Caco-2 (cell line): ENCODE measurements around the gene APMAP. TPM values are rescaled to one million over a fixed set of nuclear protein-coding genes. Genes with fewer than 3 reads are reported as not detected.

Experiments
- BruUV-seq: library from RNA; stranded (reverse); fragments of 400-500 nt; replicated peaks from 2 replicates; lab custom pipeline; 2021; lab: Mats Ljungman, UMichigan
- CTCF ChIA-PET: fragments of 300-600 bp; sonication (Branson Sonifier 250); formaldehyde crosslinking; loops from one replicate; lab custom pipeline; 2022; ENCODE audit warnings: antibody characterized with exemption; lab: Charles Lee
- POLR2A ChIA-PET: fragments of 300-600 bp; sonication (Branson Sonifier 250); formaldehyde crosslinking; loops from one replicate; lab custom pipeline; 2022; ENCODE audit warnings: antibody characterized with exemption; lab: Charles Lee
- DNase-seq, 2 experiments: peaks; one replicate each; pipeline versions ENCODE4 v3.0.0 to v3.0.0-alpha.2; 2020 to 2022
- H3K27me3 ChIP-seq: replicated peaks from 2 replicates; pipeline ENCODE4 v1.6.0; 2011; ENCODE audit warnings: low read length; ENCODE audit not compliant: control insufficient read depth, insufficient read depth
- H3K36me3 ChIP-seq: 2 replicates; pipeline ENCODE4 v1.5.1; 2011; ENCODE audit warnings: low read length; ENCODE audit not compliant: control insufficient read depth, insufficient read depth
- H3K4me1 ChIP-seq: fragments of 250-450 bp; sonication (Bioruptor Pico); 2 replicates; pipeline ENCODE4 v1.5.1; 2020; ENCODE audit warnings: mild to moderate bottlenecking
- H3K4me3 ChIP-seq: 2 replicates; pipeline ENCODE4 v1.5.1; 2011; ENCODE audit warnings: low read depth, mild to moderate bottlenecking, control low read depth, low read length
- H3K9me3 ChIP-seq: fragments of 250-450 bp; sonication (Bioruptor Pico); 2 replicates; pipeline ENCODE4 v1.5.1; 2020; ENCODE audit warnings: mild to moderate bottlenecking, moderate library complexity
- H3K27ac Mint-ChIP-seq: one replicate; pipeline ENCODE4 v1.8.0; 2022; ENCODE audit warnings: mixed read lengths; ENCODE audit not compliant: unreplicated experiment
- H3K27me3 Mint-ChIP-seq: one replicate; pipeline ENCODE4 v1.8.0; 2022; ENCODE audit warnings: mixed read lengths; ENCODE audit not compliant: insufficient read depth, unreplicated experiment
- H3K36me3 Mint-ChIP-seq: one replicate; pipeline ENCODE4 v1.8.0; 2022; ENCODE audit warnings: mild to moderate bottlenecking, mixed read lengths; ENCODE audit not compliant: insufficient read depth, unreplicated experiment
- H3K4me1 Mint-ChIP-seq: one replicate; pipeline ENCODE4 v1.8.0; 2022; ENCODE audit warnings: low read depth, mixed read lengths; ENCODE audit not compliant: unreplicated experiment
- H3K4me3 Mint-ChIP-seq: one replicate; pipeline ENCODE4 v1.8.0; 2022; ENCODE audit warnings: mild to moderate bottlenecking, moderate library complexity, mixed read lengths; ENCODE audit not compliant: unreplicated experiment
- H3K9me3 Mint-ChIP-seq: one replicate; pipeline ENCODE4 v1.8.0; 2022; ENCODE audit warnings: mixed read lengths; ENCODE audit not compliant: unreplicated experiment
- CTCF ChIP-seq, 2 experiments: fragments of 200-600 bp in 1 of 2; IDR thresholded peaks; 1 replicate in 1 of 2; 2 replicates in 1 of 2; pipeline versions ENCODE4 v1.5.1 to v1.8.0; 2011 to 2022; ENCODE audit warnings: antibody characterized with exemption in 1 of 2, control low read depth in 1 of 2, inconsistent platforms in 1 of 2, low read depth in 1 of 2, low read length in 1 of 2, mild to moderate bottlenecking in 1 of 2, moderate library complexity in 1 of 2; ENCODE audit not compliant: insufficient read depth in 1 of 2, severe bottlenecking in 1 of 2, unreplicated experiment in 1 of 2
- intact Hi-C: fragments of 100-400 bp; cut with micrococcal nuclease; formaldehyde crosslinking; loops from one replicate; pipeline ENCODE4 v1.10.0; 2022; ENCODE audit not compliant: unreplicated experiment
- total RNA-seq: library from RNA; stranded (reverse); gene quantifications from 2 replicates; pipeline ENCODE4 v1.2.3, GENCODE V29; 2022

APMAP gene
- total RNA-seq, 1 experiment from 2014 or later, result 138 TPM

GRCh38 chr20:24993337-24994185 is 1.0 kb upstream of the APMAP start:
- Mint-ChIP-seq H3K36me3 (peaks cover 24% of the 10 kb centered on the region), H3K4me1 (peaks cover 35% of the 10 kb centered on the region), H3K27me3 (no peaks in the 10 kb centered on the region), H3K9me3 (no peaks in the 10 kb centered on the region), H3K4me3 (peak overlapping the region; percentile 93), H3K27ac (peak overlapping the region; percentile 95)
- ChIA-PET POLR2A (interaction anchor here (0.6 to 1.0 kb wide), 3 partner anchors 38 to 72 kb away, joined by 3 read pairs; no protein-coding TSS in a partner anchor), CTCF (interaction anchor here (0.7 to 4.3 kb wide), 10 partner anchors 16 to 302 kb away, joined by 3 to 44 read pairs (median 4); partner anchors contain the start of genes ACSS1 and PYGB)
- intact Hi-C loops, result loop anchor here (2.0 to 10.0 kb wide), 3 partner anchors 254 to 411 kb away; partner anchors contain the start of genes GINS1 and PYGB
- Histone ChIP-seq H3K9me3 (no peaks in the 10 kb centered on the region), H3K4me3 (peak overlapping the region; percentile 78), H3K4me1 (peaks cover 34% of the 10 kb centered on the region), H3K27me3 (no peaks in the 10 kb centered on the region), H3K36me3 (no peaks in the 10 kb centered on the region)
- BruUV-seq, result no TSS peak
- TF ChIP-seq CTCF (IDR thresholded peaks at IDR 0.05; ENCODE audit: insufficient read depth in 1 of 2, low read depth in 1 of 2, low read length in 1 of 2, severe bottlenecking in 1 of 2, unreplicated experiment in 1 of 2), result peak; percentile 5 to 19
- DNase-seq, result no peak

DNA sequence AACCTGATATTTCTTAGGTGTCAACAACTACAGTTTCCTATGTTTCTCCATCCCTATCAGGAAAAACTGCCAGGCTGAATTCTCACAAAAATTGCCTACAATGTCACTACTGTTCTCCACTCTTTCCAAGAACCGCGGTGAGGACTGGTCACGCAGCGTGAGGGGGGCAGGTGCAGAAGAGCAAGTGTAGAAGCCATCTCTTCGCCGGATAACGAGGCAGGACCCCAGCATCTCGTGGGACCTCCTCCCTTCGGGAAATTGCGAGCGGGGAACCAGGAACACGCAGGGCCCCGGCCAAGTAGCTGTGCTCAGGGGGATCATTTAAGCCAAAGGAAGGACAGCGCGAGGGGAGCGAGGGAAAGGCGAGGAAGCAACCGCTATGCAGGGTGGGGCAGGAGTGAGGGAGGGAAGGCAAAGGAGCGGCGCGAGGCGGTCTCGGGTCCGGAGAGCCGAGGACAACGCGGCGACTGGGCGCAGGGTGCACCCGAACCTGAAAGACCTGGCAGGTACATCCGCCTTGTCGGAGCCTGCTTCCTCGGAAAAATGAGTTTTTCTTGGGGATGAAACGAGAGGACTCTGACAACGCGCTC is 559 bp downstream of the APMAP start:
- ChIA-PET CTCF (no interaction called here), POLR2A (no interaction called here)
- peaks cover 24% of the 10 kb centered on the region for H3K36me3 Mint-ChIP-seq
- peak overlapping the region; percentile 95 for H3K27ac Mint-ChIP-seq
- Histone ChIP-seq H3K36me3 (no peaks in the 10 kb centered on the region), H3K27me3 (no peaks in the 10 kb centered on the region), H3K9me3 (no peaks in the 10 kb centered on the region), H3K4me3 (peak overlapping the region; percentile 78), H3K4me1 (peaks cover 34% of the 10 kb centered on the region)
- DNase-seq, result peak; percentile 38 to 39
- BruUV-seq, result no TSS peak
- H3K27me3 Mint-ChIP-seq, result no peaks in the 10 kb centered on the region
- no peak for TF ChIP-seq CTCF (IDR thresholded peaks at IDR 0.05; ENCODE audit: insufficient read depth in 1 of 2, low read depth in 1 of 2, low read length in 1 of 2, severe bottlenecking in 1 of 2, unreplicated experiment in 1 of 2)
- intact Hi-C loops, result loop anchor here (1.0 to 10.0 kb wide), 3 partner anchors 62 to 413 kb away; partner anchors contain the start of genes GINS1 and PYGB
- peaks cover 35% of the 10 kb centered on the region for H3K4me1 Mint-ChIP-seq
- H3K4me3 Mint-ChIP-seq, result peak overlapping the region; percentile 93
- H3K9me3 Mint-ChIP-seq, result no peaks in the 10 kb centered on the region

DNA sequence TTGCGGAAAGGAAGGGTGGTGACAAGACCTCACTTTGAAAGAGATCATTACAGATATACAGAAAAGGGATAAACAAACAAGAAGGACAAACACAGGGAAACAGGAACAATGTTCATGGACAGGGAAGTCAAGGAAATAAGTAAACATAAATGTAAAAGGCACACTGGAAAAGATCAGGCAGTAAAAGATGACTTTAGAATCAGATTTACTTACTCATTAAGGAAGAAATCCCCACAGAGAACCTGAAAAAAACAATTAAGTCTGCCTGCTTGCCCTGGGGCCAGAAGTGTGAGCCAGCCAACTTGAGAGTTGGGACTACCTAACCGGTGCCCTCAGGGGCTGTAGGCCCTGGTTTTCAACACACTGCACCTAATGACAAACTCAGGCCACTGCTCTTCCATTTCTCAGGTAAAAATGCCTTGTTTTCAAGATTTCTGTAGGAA is 1.7 kb downstream of the APMAP start:
- H3K9me3 ChIP-seq, result no peaks in the 10 kb centered on the region

More for the DNA sequence above, 1.7 kb downstream of the APMAP start:
- no TSS peak for BruUV-seq
- Histone ChIP-seq H3K36me3 (no peaks in the 10 kb centered on the region), H3K4me3 (no peak overlapping the region), H3K27me3 (no peaks in the 10 kb centered on the region), H3K4me1 (peaks cover 34% of the 10 kb centered on the region)
- H3K9me3 Mint-ChIP-seq, result no peaks in the 10 kb centered on the region
- TF ChIP-seq CTCF (IDR thresholded peaks at IDR 0.05; ENCODE audit: insufficient read depth in 1 of 2, low read depth in 1 of 2, low read length in 1 of 2, severe bottlenecking in 1 of 2, unreplicated experiment in 1 of 2), result no peak
- DNase-seq, result peak in 1 of 2 experiments; percentile 37
- POLR2A ChIA-PET, result no interaction called here
- intact Hi-C loops, result loop anchor here (5.0 to 10.0 kb wide), 2 partner anchors 256 to 414 kb away; partner anchors contain the start of genes GINS1 and PYGB
- H3K36me3 Mint-ChIP-seq, result peaks cover 24% of the 10 kb centered on the region
- H3K4me1 Mint-ChIP-seq, result peaks cover 35% of the 10 kb centered on the region
- H3K27me3 Mint-ChIP-seq, result no peaks in the 10 kb centered on the region
- H3K4me3 Mint-ChIP-seq, result peak overlapping the region; percentile 93
- peak overlapping the region; percentile 19 for H3K27ac Mint-ChIP-seq
- CTCF ChIA-PET, result no interaction called here
